Mucosa of stomach (tissue), 1 donor: ENCODE results near the gene SETMAR.

Experiments
- H3K27me3 ChIP-seq: one replicate; pipeline ENCODE4 v1.7.0; 2013; ENCODE audit warnings: mild to moderate bottlenecking, low read length; ENCODE audit not compliant: control insufficient read depth, insufficient read depth
- H3K36me3 ChIP-seq: one replicate; pipeline ENCODE4 v1.7.0; 2013; ENCODE audit warnings: low read length; ENCODE audit not compliant: control insufficient read depth, insufficient read depth
- H3K4me1 ChIP-seq: one replicate; pipeline ENCODE4 v1.7.0; 2013; ENCODE audit warnings: mild to moderate bottlenecking, low read length; ENCODE audit not compliant: control insufficient read depth, insufficient read depth
- H3K4me3 ChIP-seq: one replicate; pipeline ENCODE4 v1.7.0; 2013; ENCODE audit warnings: low read length
- H3K9ac ChIP-seq: one replicate; pipeline ENCODE4 v1.7.0; 2013; ENCODE audit warnings: mild to moderate bottlenecking, low read length, moderate library complexity
- H3K9me3 ChIP-seq: one replicate; pipeline ENCODE4 v1.7.0; 2013; ENCODE audit warnings: mild to moderate bottlenecking, low read length, moderate library complexity; ENCODE audit not compliant: control insufficient read depth
- donor health status: Pancreatic carcinoma.

SETMAR gene

DNA sequence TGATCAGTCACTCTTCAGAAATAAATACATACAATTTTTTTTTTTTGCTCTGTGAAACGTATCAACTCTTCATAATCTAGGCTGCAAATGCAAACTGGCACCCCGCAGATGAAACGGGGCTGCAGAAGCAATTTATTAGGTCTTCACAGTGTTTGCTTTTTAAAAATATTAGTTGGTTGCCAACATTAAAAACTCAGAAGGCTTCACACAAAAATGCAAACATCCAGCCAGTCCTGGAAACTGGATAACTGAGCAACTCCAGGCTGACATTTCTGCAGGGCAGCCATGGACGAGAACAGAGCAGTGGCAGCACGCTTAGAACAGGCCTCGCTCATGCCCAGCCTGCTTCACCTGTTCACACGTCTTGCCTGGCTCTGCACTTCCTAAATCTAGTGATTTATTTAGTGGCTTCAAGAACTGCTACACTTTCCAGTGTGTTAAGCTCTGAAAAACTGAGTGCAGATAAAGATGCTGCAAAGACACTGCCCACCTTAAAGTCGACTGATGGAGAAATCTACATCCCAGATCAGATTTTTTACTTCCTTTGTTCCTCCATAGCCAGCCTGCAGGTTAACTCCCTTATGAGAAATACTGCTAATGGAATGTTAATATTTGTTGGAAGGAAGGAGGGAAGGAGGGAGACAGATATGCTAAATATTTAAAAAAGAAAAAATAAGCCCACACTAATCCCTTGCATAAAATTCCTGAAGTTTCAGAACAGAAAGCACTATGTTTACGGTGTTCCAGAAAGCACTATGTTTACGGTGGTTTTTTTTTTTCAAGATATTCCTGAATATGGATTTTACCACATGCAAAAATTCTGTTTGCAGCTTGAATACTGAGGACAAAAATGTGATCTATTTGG lies 53.6 kb downstream of the SETMAR start:
- H3K9me3 ChIP-seq, result no peaks in the 10 kb centered on the region
- H3K4me1 ChIP-seq, result peaks cover 42% of the 10 kb centered on the region
- H3K9ac ChIP-seq, result no peak overlapping the region
- H3K36me3 ChIP-seq, result no peaks in the 10 kb centered on the region
- no peak overlapping the region for H3K4me3 ChIP-seq
- no peaks in the 10 kb centered on the region for H3K27me3 ChIP-seq

DNA sequence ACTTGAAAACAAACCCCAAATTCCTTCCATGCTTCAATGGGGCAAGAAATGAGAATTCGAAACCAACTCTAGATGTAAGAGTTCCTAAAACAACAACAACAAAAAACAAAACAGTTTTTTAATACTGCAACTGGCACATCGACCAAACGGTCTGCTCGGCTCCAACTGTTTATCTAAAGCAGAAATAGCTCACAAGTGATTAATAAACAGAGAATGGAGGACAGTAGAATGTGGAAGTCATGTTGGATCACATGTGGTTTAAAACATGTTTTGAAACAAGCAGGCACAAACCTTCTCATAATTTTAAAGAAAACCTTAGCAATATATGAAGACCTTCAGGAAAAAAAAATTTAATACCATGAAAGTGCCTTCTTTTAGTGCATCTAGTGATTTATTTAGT lies 55.1 kb downstream of the SETMAR start:
- Histone ChIP-seq H3K9ac (no peak overlapping the region), H3K4me1 (peaks cover 42% of the 10 kb centered on the region), H3K36me3 (no peaks in the 10 kb centered on the region), H3K27me3 (no peaks in the 10 kb centered on the region), H3K4me3 (no peak overlapping the region), H3K9me3 (no peaks in the 10 kb centered on the region)

DNA sequence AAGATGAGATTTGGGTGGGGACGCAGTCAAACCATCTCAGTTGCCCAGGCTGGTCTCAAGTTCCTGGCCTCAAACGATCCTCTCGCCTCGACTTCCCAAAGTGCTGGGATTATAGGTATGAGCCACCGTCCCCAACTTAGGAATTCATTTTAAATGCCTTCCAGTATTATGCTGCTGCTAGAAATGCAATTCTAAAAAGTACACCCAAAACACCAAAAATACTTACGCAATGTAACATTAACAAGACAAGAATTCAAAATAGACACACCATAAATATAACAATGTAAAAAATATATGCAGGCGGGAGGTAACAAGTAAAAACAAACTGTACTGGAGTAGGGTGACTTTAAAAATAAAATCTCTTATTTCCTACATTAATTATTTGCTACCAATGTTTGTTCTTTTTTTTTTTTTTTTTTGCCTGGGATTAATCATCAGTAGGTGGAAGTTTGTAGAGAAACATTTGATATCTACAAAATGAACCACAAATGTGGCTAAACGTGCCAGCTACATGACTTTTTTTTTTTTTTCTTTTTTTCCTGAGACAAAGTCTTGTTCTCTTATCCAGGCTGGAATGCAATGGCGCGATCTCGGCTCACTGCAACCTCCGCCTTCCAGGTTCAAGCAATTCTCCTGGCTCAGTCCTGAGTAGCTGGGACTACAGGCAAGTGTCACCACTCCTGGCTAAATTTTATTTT lies 56.8 kb downstream of the SETMAR start:
- no peak overlapping the region for H3K9ac ChIP-seq
- H3K36me3 ChIP-seq, result no peaks in the 10 kb centered on the region
- no peaks in the 10 kb centered on the region for H3K9me3 ChIP-seq
- no peak overlapping the region for H3K4me3 ChIP-seq
- H3K27me3 ChIP-seq, result no peaks in the 10 kb centered on the region
- H3K4me1 ChIP-seq, result peaks cover 37% of the 10 kb centered on the region

- Histone ChIP-seq H3K36me3 (no peaks in the 10 kb centered on the region), H3K4me3 (no peak overlapping the region), H3K9ac (no peak overlapping the region), H3K27me3 (no peaks in the 10 kb centered on the region), H3K9me3 (no peaks in the 10 kb centered on the region), H3K4me1 (peaks cover 29% of the 10 kb centered on the region)
Measured at GRCh38 chr3:4360817-4361216, 57.6 kb downstream of the SETMAR start.

GRCh38 chr3:4362523-4362922 lies 59.4 kb downstream of the SETMAR start:
- Histone ChIP-seq H3K4me3 (no peak overlapping the region), H3K9ac (no peak overlapping the region), H3K4me1 (peaks cover 15% of the 10 kb centered on the region), H3K27me3 (no peaks in the 10 kb centered on the region), H3K9me3 (no peaks in the 10 kb centered on the region), H3K36me3 (no peaks in the 10 kb centered on the region)
